Prostate gland (tissue), 2 donors: ENCODE results near the gene RPA1.

Source experiments
- CTCF ChIP-seq, 4 experiments: fragments of 200-600 bp in 2 of 4; fragments of 450-650 bp in 2 of 4; sonication (generic) in 2 of 4; IDR thresholded peaks; 1 replicate in 3 of 4; 2 replicates in 1 of 4; pipeline ENCODE4 v1.5.1; 2016 to 2019; ENCODE audit warnings: antibody characterized with exemption in 4 of 4, mild to moderate bottlenecking in 2 of 4, moderate library complexity in 2 of 4
- POLR2A ChIP-seq: fragments of 450-650 bp; IDR thresholded peaks from one replicate; pipeline ENCODE4 v1.6.1; 2016; ENCODE audit warnings: antibody characterized with exemption, mild to moderate bottlenecking

GRCh38 chr17:1852327-1852726, 22.5 kb downstream of the RPA1 start:
- TF ChIP-seq POLR2A (no peak), CTCF (IDR thresholded peaks at IDR 0.05) (no peak)
